Activated CD4-positive, alpha-beta memory T cell treated with anti-CD3 and anti-CD28 coated beads, Interleukin-2, amount 10 ng/mL, durations not matched to agents 7 days and 5 days (primary cell): ENCODE data around the gene HIVEP3. TPM values are rescaled to one million over a fixed set of nuclear protein-coding genes. Genes with fewer than 3 reads are reported as not detected.
A peak's percentile ranks its signal among the peaks of the same experiment; 100 is the strongest.

ENCODE experiments used
- CTCF ChIA-PET: fragments of 350-600 bp; sonication (Branson Sonifier 250); formaldehyde crosslinking; loops from one replicate; lab custom pipeline; 2021; ENCODE audit warnings: antibody characterized with exemption, inconsistent platforms; lab: Charles Lee
- POLR2A ChIA-PET: fragments of 350-600 bp; sonication (Branson Sonifier 250); formaldehyde crosslinking; loops from one replicate; lab custom pipeline; 2021; ENCODE audit warnings: antibody characterized with exemption; lab: Charles Lee
- DNase-seq: peaks from one replicate; pipeline ENCODE4 v3.0.0-alpha.2; 2020
- H3K27ac Mint-ChIP-seq: one replicate; pipeline ENCODE4 v1.8.0; 2021; ENCODE audit warnings: mild to moderate bottlenecking, mixed read lengths
- H3K27me3 Mint-ChIP-seq: one replicate; pipeline ENCODE4 v1.8.0; 2021; ENCODE audit warnings: mixed read lengths
- H3K36me3 Mint-ChIP-seq: one replicate; pipeline ENCODE4 v1.8.0; 2021; ENCODE audit warnings: low read depth, mixed read lengths
- H3K4me1 Mint-ChIP-seq: one replicate; pipeline ENCODE4 v1.8.0; 2021; ENCODE audit warnings: mixed read lengths
- H3K4me3 Mint-ChIP-seq: one replicate; pipeline ENCODE4 v1.8.0; 2021; ENCODE audit warnings: mild to moderate bottlenecking, mixed read lengths
- H3K9me3 Mint-ChIP-seq: one replicate; pipeline ENCODE4 v1.8.0; 2021; ENCODE audit warnings: mixed read lengths
- total RNA-seq, 2 experiments: library from RNA; stranded (reverse); gene quantifications; one replicate each; pipeline ENCODE4 v1.2.3, GENCODE V29; 2021

HIVEP3 gene
- total RNA-seq, 2 experiments from 2014 or later, result 27.8 to 28.8 TPM

DNA sequence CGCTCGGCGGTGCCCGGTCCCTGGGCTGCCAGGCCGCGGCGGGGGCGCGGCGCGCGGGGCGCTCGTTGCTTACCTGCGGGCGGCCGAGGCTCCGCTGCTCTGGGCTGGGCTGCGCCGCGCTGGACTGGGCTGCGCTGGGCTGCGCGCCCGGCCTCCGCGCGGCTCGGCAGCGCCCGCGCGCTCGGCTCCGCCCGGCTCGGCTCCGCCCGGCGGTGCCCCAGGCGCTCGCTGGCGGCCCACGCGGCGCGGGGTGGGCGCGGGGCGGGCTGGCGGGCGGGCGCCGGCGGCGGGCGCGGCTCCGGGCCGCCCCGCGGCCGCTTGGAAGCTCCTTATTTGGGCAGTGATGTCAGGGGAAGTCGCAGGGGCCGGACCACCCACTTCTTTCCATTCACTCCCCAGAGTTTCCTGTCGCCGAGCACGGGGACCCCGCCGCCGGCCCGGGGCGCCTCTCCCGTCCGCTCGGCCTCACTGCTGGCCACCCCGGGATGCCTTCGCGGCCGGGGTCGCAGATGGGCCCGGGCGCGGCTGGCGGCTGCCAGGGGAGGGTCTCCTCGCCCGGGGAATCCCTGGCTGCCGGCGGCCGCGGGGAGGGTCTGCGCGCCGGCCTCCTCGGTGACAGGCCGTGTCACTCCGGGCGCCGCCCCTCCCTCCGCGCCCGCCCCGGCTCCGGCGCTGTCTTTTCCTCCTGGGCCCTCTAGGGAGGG lies 256.5 kb downstream of the HIVEP3 start:
- Mint-ChIP-seq H3K4me1 (peaks cover 83% of the 10 kb centered on the region), H3K36me3 (peaks cover 31% of the 10 kb centered on the region), H3K4me3 (peak overlapping the region; percentile 66), H3K27me3 (no peaks in the 10 kb centered on the region), H3K9me3 (no peaks in the 10 kb centered on the region), H3K27ac (peak overlapping the region; percentile 74)
- CTCF ChIA-PET, result interaction anchor here (1.0 to 5.2 kb wide), 4 partner anchors 11 to 230 kb away, joined by 3 to 37 read pairs (median 5); no protein-coding TSS in a partner anchor
- peak; percentile 84 for DNase-seq
- POLR2A ChIA-PET, result interaction anchor here (0.8 to 7.0 kb wide), 14 partner anchors 11 to 229 kb away, joined by 3 to 79 read pairs (median 4); no protein-coding TSS in a partner anchor

DNA sequence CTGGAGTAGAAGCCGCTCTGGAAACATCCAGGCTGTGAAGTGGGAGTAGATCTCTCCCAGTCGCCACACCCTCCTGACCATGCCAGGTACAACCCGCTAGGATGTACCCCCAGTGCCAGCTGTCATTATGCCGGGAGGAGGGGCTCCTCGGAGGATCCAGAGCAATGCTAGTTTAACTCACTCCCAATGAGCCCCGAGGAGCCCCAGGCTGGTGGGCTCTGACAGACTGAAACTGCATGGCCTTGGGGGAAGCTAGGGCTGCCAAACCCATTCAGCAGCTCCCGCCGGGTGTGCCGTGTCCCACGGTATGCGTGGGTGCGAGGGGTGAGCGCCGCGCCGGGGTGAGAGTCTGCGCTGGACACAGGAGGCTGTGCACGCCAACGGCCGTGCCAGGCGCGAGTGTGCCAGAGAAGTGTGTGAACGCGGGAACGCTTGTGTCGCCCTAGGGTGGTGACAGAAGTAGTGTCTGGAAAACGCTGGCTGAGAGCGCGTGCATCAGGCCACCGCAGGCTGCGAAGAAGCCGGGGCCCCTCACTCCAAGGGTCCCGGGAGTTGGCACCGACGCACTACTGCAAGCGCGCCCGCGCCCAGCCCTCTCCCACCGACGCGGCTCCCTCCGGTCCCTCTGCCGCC lies 257.2 kb downstream of the HIVEP3 start:
- H3K36me3 Mint-ChIP-seq, result peaks cover 30% of the 10 kb centered on the region
- H3K9me3 Mint-ChIP-seq, result no peaks in the 10 kb centered on the region
- peak overlapping the region; percentile 82 for H3K27ac Mint-ChIP-seq
- H3K4me1 Mint-ChIP-seq, result peaks cover 83% of the 10 kb centered on the region
- POLR2A ChIA-PET, result interaction anchor here (0.8 to 7.0 kb wide), 14 partner anchors 12 to 230 kb away, joined by 3 to 79 read pairs (median 4); no protein-coding TSS in a partner anchor
- CTCF ChIA-PET, result interaction anchor here (1.0 to 5.2 kb wide), 4 partner anchors 11 to 230 kb away, joined by 3 to 37 read pairs (median 5); no protein-coding TSS in a partner anchor
- H3K4me3 Mint-ChIP-seq, result peak overlapping the region; percentile 95
- DNase-seq, result no peak
- H3K27me3 Mint-ChIP-seq, result no peaks in the 10 kb centered on the region

GRCh38 chr1:41660570-41661427 lies 257.9 kb downstream of the HIVEP3 start:
- no peak for DNase-seq
- peaks cover 28% of the 10 kb centered on the region for H3K36me3 Mint-ChIP-seq

DNA sequence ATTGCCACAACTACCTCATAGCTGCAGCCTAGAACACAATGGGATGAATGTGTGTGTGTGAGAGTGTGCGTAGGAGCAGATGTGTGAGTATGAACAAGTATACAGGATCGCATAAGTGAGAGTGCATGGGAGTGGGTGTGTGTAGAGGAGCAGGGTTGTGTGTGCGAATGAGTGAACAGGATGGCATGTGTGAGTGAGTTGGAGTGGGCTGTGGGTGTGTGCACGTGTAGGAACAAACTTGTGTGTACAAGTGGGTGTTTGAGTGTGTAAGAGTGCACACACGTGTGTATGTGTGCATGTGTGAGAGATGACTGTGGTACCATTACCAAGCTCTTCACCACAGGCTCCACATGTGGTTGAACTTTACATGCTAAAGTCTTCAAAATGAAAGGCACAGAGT lies 258.8 kb downstream of the HIVEP3 start:
- CTCF ChIA-PET, result interaction anchor here (2.5 to 5.2 kb wide), 2 partner anchors 13 to 152 kb away, joined by 12 to 37 read pairs; no protein-coding TSS in a partner anchor
- POLR2A ChIA-PET, result interaction anchor here (0.6 to 7.0 kb wide), 5 partner anchors 10 to 140 kb away, joined by 3 to 79 read pairs (median 3); no protein-coding TSS in a partner anchor
- H3K27ac Mint-ChIP-seq, result no peak overlapping the region

More at GRCh38 chr1:41660570-41661427, 257.9 kb downstream of the HIVEP3 start:
- ChIA-PET CTCF (interaction anchor here (1.2 to 5.2 kb wide), 4 partner anchors 12 to 231 kb away, joined by 4 to 37 read pairs (median 9); no protein-coding TSS in a partner anchor), POLR2A (interaction anchor here (0.8 to 7.0 kb wide), 11 partner anchors 9 to 202 kb away, joined by 3 to 79 read pairs (median 3); no protein-coding TSS in a partner anchor)
- H3K9me3 Mint-ChIP-seq, result no peaks in the 10 kb centered on the region
- no peaks in the 10 kb centered on the region for H3K27me3 Mint-ChIP-seq
- H3K27ac Mint-ChIP-seq, result peak overlapping the region; percentile 82
- H3K4me3 Mint-ChIP-seq, result peak overlapping the region; percentile 95
- peaks cover 83% of the 10 kb centered on the region for H3K4me1 Mint-ChIP-seq

DNA sequence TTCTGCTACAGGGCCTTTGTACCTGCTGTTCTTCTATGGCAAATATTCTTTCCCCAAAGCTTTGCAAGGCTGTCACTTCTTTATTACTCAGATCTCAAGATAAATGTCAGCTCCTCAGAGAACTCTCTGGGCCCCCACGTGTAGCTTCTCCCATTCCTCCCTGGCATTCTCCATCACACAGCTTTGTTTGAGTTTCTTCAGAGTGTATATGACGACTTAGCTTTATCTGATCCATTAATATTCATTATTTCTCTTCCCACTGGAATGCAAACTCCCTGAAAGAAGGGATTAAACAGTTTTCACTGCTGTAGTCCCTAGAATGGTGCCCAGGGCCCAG lies 259.6 kb downstream of the HIVEP3 start:
- Mint-ChIP-seq H3K4me1 (peaks cover 76% of the 10 kb centered on the region), H3K9me3 (no peaks in the 10 kb centered on the region), H3K4me3 (no peak overlapping the region), H3K27me3 (no peaks in the 10 kb centered on the region), H3K27ac (no peak overlapping the region), H3K36me3 (peaks cover 31% of the 10 kb centered on the region)
- ChIA-PET CTCF (interaction anchor here (2.5 to 5.2 kb wide), 2 partner anchors 14 to 153 kb away, joined by 12 to 37 read pairs; no protein-coding TSS in a partner anchor), POLR2A (interaction anchor here (2.2 to 7.0 kb wide), 2 partner anchors 14 to 20 kb away, joined by 9 to 79 read pairs; no protein-coding TSS in a partner anchor)
- no peak for DNase-seq

More for the DNA sequence above, 258.8 kb downstream of the HIVEP3 start:
- peak overlapping the region; percentile 95 for H3K4me3 Mint-ChIP-seq
- DNase-seq, result no peak
- no peaks in the 10 kb centered on the region for H3K9me3 Mint-ChIP-seq
- H3K4me1 Mint-ChIP-seq, result peaks cover 79% of the 10 kb centered on the region
- peaks cover 31% of the 10 kb centered on the region for H3K36me3 Mint-ChIP-seq
- no peaks in the 10 kb centered on the region for H3K27me3 Mint-ChIP-seq

- peaks cover 32% of the 10 kb centered on the region for H3K36me3 Mint-ChIP-seq
- H3K27ac Mint-ChIP-seq, result no peak overlapping the region
- H3K27me3 Mint-ChIP-seq, result no peaks in the 10 kb centered on the region
- CTCF ChIA-PET, result interaction anchor here (1.5 to 2.5 kb wide), 2 partner anchors 15 to 153 kb away, joined by 3 to 12 read pairs; no protein-coding TSS in a partner anchor
- H3K4me1 Mint-ChIP-seq, result peaks cover 73% of the 10 kb centered on the region
- H3K9me3 Mint-ChIP-seq, result no peaks in the 10 kb centered on the region
- POLR2A ChIA-PET, result interaction anchor here (1.3 to 7.0 kb wide), 4 partner anchors 10 to 25 kb away, joined by 3 to 79 read pairs (median 11); no protein-coding TSS in a partner anchor
- no peak overlapping the region for H3K4me3 Mint-ChIP-seq
- no peak for DNase-seq
Measured at GRCh38 chr1:41658431-41659158, 260.1 kb downstream of the HIVEP3 start.

DNA sequence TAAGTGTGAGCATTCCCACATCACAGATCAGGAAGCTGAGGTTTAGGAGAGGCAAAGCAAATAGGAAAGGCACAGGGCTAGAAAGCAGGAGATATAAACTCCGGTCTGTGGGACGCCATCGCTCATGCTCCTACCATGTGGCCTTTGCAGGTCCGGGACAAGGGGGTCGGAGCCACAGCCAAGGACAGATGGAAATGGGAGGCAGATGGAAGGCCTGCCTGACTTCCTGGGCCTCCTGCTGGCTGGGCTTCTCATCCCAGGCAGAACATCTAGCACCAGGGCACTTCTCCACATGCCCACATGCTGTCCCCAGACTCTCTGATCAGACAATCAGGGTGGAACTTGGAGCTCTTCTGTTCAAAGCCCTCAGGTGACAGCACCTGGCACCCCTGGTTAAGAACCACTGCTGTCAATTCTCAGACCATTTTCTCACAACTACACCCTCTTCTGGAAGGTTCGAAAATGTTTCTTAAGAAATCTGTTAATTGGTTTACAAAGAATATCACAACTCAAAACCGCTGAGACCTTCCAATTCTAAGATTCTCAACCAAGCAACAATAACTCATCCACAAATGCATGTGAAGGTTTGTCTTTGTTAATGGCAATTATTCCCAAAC lies 260.9 kb downstream of the HIVEP3 start:
- Mint-ChIP-seq H3K36me3 (peaks cover 36% of the 10 kb centered on the region), H3K4me1 (peaks cover 74% of the 10 kb centered on the region), H3K27ac (no peak overlapping the region), H3K9me3 (no peaks in the 10 kb centered on the region), H3K4me3 (no peak overlapping the region), H3K27me3 (no peaks in the 10 kb centered on the region)
- ChIA-PET CTCF (interaction anchor here (1.5 kb wide), 1 partner anchor 16 kb away, joined by 3 read pairs; no protein-coding TSS in a partner anchor), POLR2A (interaction anchor here (1.3 to 2.9 kb wide), 3 partner anchors 11 to 26 kb away, joined by 3 to 13 read pairs (median 9); no protein-coding TSS in a partner anchor)
- DNase-seq, result no peak

- no peak overlapping the region for H3K27ac Mint-ChIP-seq
- H3K9me3 Mint-ChIP-seq, result no peaks in the 10 kb centered on the region
- ChIA-PET CTCF (interaction anchor here (1.5 kb wide), 1 partner anchor 17 kb away, joined by 3 read pairs; no protein-coding TSS in a partner anchor), POLR2A (interaction anchor here (1.3 to 2.9 kb wide), 3 partner anchors 12 to 27 kb away, joined by 3 to 13 read pairs (median 9); no protein-coding TSS in a partner anchor)
- H3K4me1 Mint-ChIP-seq, result peaks cover 80% of the 10 kb centered on the region
- no peaks in the 10 kb centered on the region for H3K27me3 Mint-ChIP-seq
- H3K36me3 Mint-ChIP-seq, result peaks cover 36% of the 10 kb centered on the region
- H3K4me3 Mint-ChIP-seq, result no peak overlapping the region
- DNase-seq, result no peak
Measured at GRCh38 chr1:41656825-41657500, 261.8 kb downstream of the HIVEP3 start.

DNA sequence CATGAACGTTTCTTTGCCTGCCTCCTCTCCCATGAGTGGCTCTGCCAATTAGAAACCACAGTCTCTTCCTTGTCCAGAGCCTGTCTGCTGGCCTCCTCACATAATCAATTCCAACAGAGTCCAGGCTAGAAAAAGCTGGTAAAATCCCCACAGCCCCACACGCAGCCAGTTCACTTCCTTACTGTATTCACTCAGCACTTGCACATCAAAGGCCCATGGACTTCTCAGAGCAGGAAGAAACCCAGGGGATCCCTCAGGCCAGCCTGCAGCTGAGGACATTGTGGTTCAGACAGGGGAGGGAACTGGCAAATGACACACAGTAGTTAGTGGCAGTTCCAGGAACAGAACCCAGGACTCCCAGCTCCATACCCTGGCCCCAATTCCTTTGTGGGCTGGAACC lies 262.7 kb downstream of the HIVEP3 start:
- ChIA-PET POLR2A (interaction anchor here (2.9 kb wide), 1 partner anchor 28 kb away, joined by 13 read pairs; no protein-coding TSS in a partner anchor), CTCF (interaction anchor here (0.7 to 1.1 kb wide), 2 partner anchors 156 to 264 kb away, joined by 3 to 4 read pairs; no protein-coding TSS in a partner anchor)
- H3K4me1 Mint-ChIP-seq, result peaks cover 77% of the 10 kb centered on the region
- H3K27ac Mint-ChIP-seq, result no peak overlapping the region
- H3K9me3 Mint-ChIP-seq, result no peaks in the 10 kb centered on the region
- no peaks in the 10 kb centered on the region for H3K27me3 Mint-ChIP-seq
- peaks cover 34% of the 10 kb centered on the region for H3K36me3 Mint-ChIP-seq
- no peak overlapping the region for H3K4me3 Mint-ChIP-seq
- no peak for DNase-seq

DNA sequence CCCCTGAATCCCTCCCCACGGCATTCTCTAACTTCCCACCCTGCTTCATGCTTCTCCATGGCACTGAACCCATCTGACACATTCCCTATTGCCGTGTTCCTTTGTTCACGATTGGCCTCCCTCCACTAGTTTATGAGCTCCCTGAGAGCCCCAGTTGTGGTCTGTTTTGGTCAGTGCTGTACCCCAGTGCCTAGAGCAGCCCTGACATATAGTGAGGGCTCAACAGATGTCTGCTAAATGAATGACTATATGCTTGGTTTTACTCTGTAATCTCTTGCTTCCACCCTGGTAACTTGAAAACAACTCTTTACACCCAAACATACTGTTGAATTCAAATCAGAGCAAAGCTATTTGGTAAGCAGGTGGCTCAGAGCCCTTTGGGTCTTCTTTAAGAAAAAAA lies 263.1 kb downstream of the HIVEP3 start:
- Mint-ChIP-seq H3K4me3 (no peak overlapping the region), H3K9me3 (no peaks in the 10 kb centered on the region), H3K27ac (no peak overlapping the region), H3K4me1 (peaks cover 77% of the 10 kb centered on the region), H3K27me3 (no peaks in the 10 kb centered on the region), H3K36me3 (peaks cover 31% of the 10 kb centered on the region)
- ChIA-PET CTCF (interaction anchor here (0.6 to 1.1 kb wide), 4 partner anchors 59 to 265 kb away, joined by 3 to 7 read pairs (median 4); no protein-coding TSS in a partner anchor), POLR2A (interaction anchor here (1.0 to 2.9 kb wide), 3 partner anchors 17 to 96 kb away, joined by 3 to 13 read pairs (median 3); no protein-coding TSS in a partner anchor)
- DNase-seq, result no peak
